ENCODE results near the gene NF2. TPM values are rescaled to one million over a fixed set of nuclear protein-coding genes. Genes with fewer than 3 reads are reported as not detected.

The NF2 gene
- total and polyA plus RNA-seq, 8 donors, result 6.5 to 33.7 (median 19.3) TPM

- Histone ChIP-seq H3K27ac (no peak overlapping the region), H3K36me3 (peaks cover 0 to 64% (median 9%) of the 10 kb centered on the region in 3 donors), H3K27me3 (no peaks in the 10 kb centered on the region), H3K4me1 (no peaks in the 10 kb centered on the region), H3K9me3 (no peaks in the 10 kb centered on the region), H3K4me3 (no peak overlapping the region)
- no peak for TF ChIP-seq CTCF (IDR thresholded peaks at IDR 0.05)
- intact Hi-C loops (cut with DNase I), result no loop called here
- 85 to 91% methylated on average over 8 of the region's 8 CpGs for WGBS, 2 donors
- ATAC-seq, result no peak
- no peak for FAIRE-seq
- DNase-seq, result no peak
Observed at GRCh38 chr22:29674121-29674520, 70.7 kb downstream of the NF2 start.

DNA sequence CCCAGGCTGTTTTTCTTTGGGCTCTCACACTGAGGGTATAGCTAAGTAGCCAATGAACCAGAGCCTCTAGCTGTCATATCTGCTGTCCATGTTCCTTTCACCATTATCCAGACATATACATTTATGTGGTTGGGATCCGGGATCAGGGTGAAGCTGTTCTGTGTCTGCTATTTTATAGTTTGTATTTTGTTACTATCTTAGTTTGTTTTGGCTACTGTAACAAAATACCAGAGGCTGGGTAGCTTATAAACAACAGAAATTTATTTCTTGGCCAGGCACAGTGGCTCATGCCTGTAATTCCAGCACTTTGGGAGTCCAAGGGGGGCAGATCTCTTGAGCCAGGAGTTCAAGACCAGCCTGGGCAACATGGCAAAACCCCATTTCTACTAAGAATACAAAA lies 75.9 kb downstream of the NF2 start:
- no peak for FAIRE-seq
- Histone ChIP-seq H3K36me3 (peaks cover 0 to 62% (median 0%) of the 10 kb centered on the region in 3 donors), H3K27me3 (no peaks in the 10 kb centered on the region), H3K9me3 (no peaks in the 10 kb centered on the region), H3K27ac (no peak overlapping the region), H3K4me1 (no peaks in the 10 kb centered on the region), H3K4me3 (no peak overlapping the region)
- intact Hi-C loops (cut with DNase I), result no loop called here
- no peak for ATAC-seq
- 90 to 93% methylated on average over 1 of the region's 1 CpG for WGBS, 2 donors
- no peak for TF ChIP-seq CTCF (IDR thresholded peaks at IDR 0.05)
- DNase-seq, result no peak

DNA sequence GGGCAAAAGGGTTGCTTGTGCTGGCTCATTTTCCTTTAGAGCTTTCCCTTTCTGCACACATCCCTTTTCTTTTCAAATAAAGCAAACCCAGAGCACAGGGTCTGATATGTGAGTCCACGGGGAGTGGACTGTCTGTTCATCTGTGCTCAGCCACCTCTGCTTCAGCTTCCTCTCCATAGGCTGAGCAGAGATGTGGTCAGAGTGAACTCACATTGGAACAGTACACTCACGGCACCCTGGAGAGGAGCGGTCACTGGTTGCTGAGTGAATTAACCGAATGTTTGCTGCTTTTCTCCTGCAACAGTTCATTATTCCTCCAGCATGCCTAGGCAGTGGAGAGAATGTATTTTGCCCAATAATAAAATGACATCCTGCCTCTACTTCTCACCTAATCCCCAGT lies 80.1 kb downstream of the NF2 start:
- intact Hi-C loops (cut with DNase I), result loop anchor here in 1 of 3 donors (10.0 kb wide), 1 partner anchor 401 kb away; the partner anchor contains the start of gene HORMAD2

GRCh38 chr22:29684244-29684643 lies 80.8 kb downstream of the NF2 start:
- no peak overlapping the region for H3K4me3 ChIP-seq
- WGBS, 2 donors, result 97 to 98% methylated on average over 4 of the region's 4 CpGs
- no peak for FAIRE-seq
- intact Hi-C loops (cut with DNase I), result loop anchor here in 1 of 3 donors (10.0 kb wide), 1 partner anchor 401 kb away; the partner anchor contains the start of gene HORMAD2
- no peak overlapping the region for H3K27ac ChIP-seq
- DNase-seq, result no peak
- no peaks in the 10 kb centered on the region for H3K27me3 ChIP-seq
- H3K36me3 ChIP-seq, result peaks cover 0 to 19% (median 0%) of the 10 kb centered on the region in 3 donors
- no peak for TF ChIP-seq CTCF (IDR thresholded peaks at IDR 0.05)
- ATAC-seq, result no peak
- H3K4me1 ChIP-seq, result no peaks in the 10 kb centered on the region
- H3K9me3 ChIP-seq, result no peaks in the 10 kb centered on the region

More for the DNA sequence above, 80.1 kb downstream of the NF2 start:
- ATAC-seq, result no peak
- H3K27me3 ChIP-seq, result no peaks in the 10 kb centered on the region
- DNase-seq, result no peak
- H3K9me3 ChIP-seq, result no peaks in the 10 kb centered on the region
- no peaks in the 10 kb centered on the region for H3K4me1 ChIP-seq
- 90 to 92% methylated on average over 4 of the region's 4 CpGs for WGBS, 2 donors
- H3K27ac ChIP-seq, result no peak overlapping the region
- no peak for TF ChIP-seq CTCF (IDR thresholded peaks at IDR 0.05)
- H3K36me3 ChIP-seq, result peaks cover 0 to 25% (median 0%) of the 10 kb centered on the region in 3 donors
- H3K4me3 ChIP-seq, result no peak overlapping the region
- no peak for FAIRE-seq

DNA sequence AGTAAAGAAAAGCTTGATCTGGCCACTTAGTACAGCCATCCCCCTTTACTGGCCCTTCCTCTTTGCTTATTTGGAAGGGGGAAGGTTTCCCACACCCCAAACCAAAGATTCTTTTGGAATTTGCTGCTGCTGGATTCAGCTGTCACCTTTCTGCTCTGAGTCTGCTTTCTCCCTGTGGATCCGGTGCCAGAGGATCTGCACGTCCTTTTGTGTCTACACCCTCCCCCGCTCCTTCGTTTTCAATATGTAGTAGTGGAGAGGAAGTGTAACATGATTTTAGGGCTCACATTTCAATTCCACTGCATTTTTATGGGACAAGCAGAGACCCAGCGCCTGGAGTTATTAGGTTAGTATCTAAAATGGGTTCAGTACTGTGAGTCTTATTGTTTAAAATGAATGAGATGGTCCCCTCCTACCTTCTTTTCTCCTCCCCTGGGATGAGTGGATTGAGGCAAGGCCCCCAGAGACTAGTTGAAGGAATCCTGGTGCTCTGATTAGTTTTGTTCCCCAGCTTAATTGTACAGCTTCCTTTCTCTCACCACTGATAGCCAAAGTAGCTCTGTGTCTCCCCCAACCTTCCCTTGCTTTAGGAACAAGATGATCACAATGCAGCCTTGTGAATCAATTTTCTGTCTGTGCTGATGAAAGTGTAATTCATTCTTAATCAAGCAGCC lies 85.9 kb downstream of the NF2 start:
- H3K9me3 ChIP-seq, result no peaks in the 10 kb centered on the region
- DNase-seq, result no peak
- H3K4me1 ChIP-seq, result no peaks in the 10 kb centered on the region
- 84 to 85% methylated on average over 5 of the region's 5 CpGs for WGBS, 2 donors
- H3K27ac ChIP-seq, result no peak overlapping the region
- intact Hi-C loops (cut with DNase I), result loop anchor here in 1 of 3 donors (10.0 kb wide), 1 partner anchor 395 kb away; the partner anchor contains the start of gene HORMAD2
- peak in 1 of 4 donors; percentile 13 for ATAC-seq
- H3K27me3 ChIP-seq, result no peaks in the 10 kb centered on the region
- no peak for TF ChIP-seq CTCF (IDR thresholded peaks at IDR 0.05)
- no peaks in the 10 kb centered on the region for H3K36me3 ChIP-seq
- no peak overlapping the region for H3K4me3 ChIP-seq
- FAIRE-seq, result no peak
